GM21390 (cell line): ENCODE data around the gene COX7A1.

ENCODE experiments used
- ATAC-seq: cut with Tn5 transposase; IDR thresholded peaks from one replicate; pipeline ENCODE4 v1.9.1; 2021; ENCODE audit not compliant: unreplicated experiment

COX7A1 gene

GRCh38 chr19:36113894-36114720 is 38.1 kb downstream of the COX7A1 start:
- ATAC-seq, result no peak

- ATAC-seq, result no peak
Measured at GRCh38 chr19:36113425-36113824, 38.8 kb downstream of the COX7A1 start.

GRCh38 chr19:36112678-36113077 is 39.6 kb downstream of the COX7A1 start:
- no peak for ATAC-seq

- ATAC-seq, result no peak
Measured at GRCh38 chr19:36111200-36111539, 41.1 kb downstream of the COX7A1 start.

- ATAC-seq, result no peak
Measured at GRCh38 chr19:36110487-36111199, 41.6 kb downstream of the COX7A1 start, which contains the start of gene OVOL3. TSS of gene OVOL3 (plus strand) at chr19:36111143. CDS start at chr19:36111203, 60 bp downstream.

- ATAC-seq, result no peak
Measured at GRCh38 chr19:36108684-36109083, 43.6 kb downstream of the COX7A1 start.

- ATAC-seq, result no peak
Measured at GRCh38 chr19:36106991-36107390, 45.3 kb downstream of the COX7A1 start.

GRCh38 chr19:36106441-36106840 is 45.8 kb downstream of the COX7A1 start:
- ATAC-seq, result no peak

GRCh38 chr19:36103842-36104552 is 48.2 kb downstream of the COX7A1 start:
- no peak for ATAC-seq

- ATAC-seq, result no peak
Measured at GRCh38 chr19:36103040-36103626, 49.1 kb downstream of the COX7A1 start.

- ATAC-seq, result no peak
Measured at GRCh38 chr19:36101550-36102327, 50.5 kb downstream of the COX7A1 start.
